B cell (primary cell): Measurements from ENCODE around the gene C2orf81. TPM values are rescaled to one million over a fixed set of nuclear protein-coding genes. Genes with fewer than 3 reads are reported as not detected.

Source experiments
- ATAC-seq: fragments of 200-7000 bp; cut with Tn5 transposase; one replicate; pipeline ENCODE4 v1.10.0; 2021; ENCODE audit warnings: low read depth, mild to moderate bottlenecking, moderate number of reproducible peaks, moderate library complexity
- CTCF ChIA-PET: fragments of 350-600 bp; sonication (Branson Sonifier 250); formaldehyde crosslinking; loops from one replicate; lab custom pipeline; 2021; ENCODE audit warnings: antibody characterized with exemption, inconsistent platforms; lab: Charles Lee
- POLR2A ChIA-PET: fragments of 350-600 bp; sonication (Branson Sonifier 250); formaldehyde crosslinking; loops from one replicate; lab custom pipeline; 2021; ENCODE audit warnings: antibody characterized with exemption; lab: Charles Lee
- DNase-seq: peaks from one replicate; pipeline ENCODE4 v3.0.0; 2013
- H2AFZ ChIP-seq: 2 replicates; pipeline ENCODE4 v1.6.1; 2012; ENCODE audit warnings: mild to moderate bottlenecking, low read depth, low read length; ENCODE audit not compliant: insufficient read depth, poor library complexity, severe bottlenecking
- H3K27ac ChIP-seq, 2 donors: 1 replicate in 1 of 2; 2 replicates in 1 of 2; pipeline ENCODE4 v1.5.1; 2012 to 2013; ENCODE audit warnings: low read length in 2 of 2, mild to moderate bottlenecking in 2 of 2, moderate library complexity in 1 of 2
- H3K27me3 ChIP-seq, 4 experiments: fragments of 200-600 bp in 1 of 4; sonication (generic) in 1 of 4; replicated peaks in 1 of 4; 1 replicate in 2 of 4; 2 replicates in 2 of 4; pipeline versions ENCODE4 v1.6.1 to v1.7.0; 2013 to 2016; ENCODE audit warnings: low read length in 3 of 4, mild to moderate bottlenecking in 2 of 4, mixed read lengths in 1 of 4, moderate library complexity in 1 of 4; ENCODE audit not compliant: insufficient read depth in 4 of 4, control insufficient read depth in 3 of 4; ENCODE audit errors: control extremely low read depth in 1 of 4
- H3K36me3 ChIP-seq, 2 experiments: replicated peaks in 1 of 2; 1 replicate in 1 of 2; 2 replicates in 1 of 2; pipeline versions ENCODE4 v1.6.1 to v1.7.1; 2013; ENCODE audit warnings: low read length in 1 of 2; ENCODE audit not compliant: insufficient read depth in 2 of 2, control insufficient read depth in 1 of 2; ENCODE audit errors: control extremely low read depth in 1 of 2, extremely low read depth in 1 of 2
- H3K4me1 ChIP-seq, 2 donors: fragments of 200-600 bp in 1 of 2; sonication (generic) in 1 of 2; 1 replicate in 1 of 2; 2 replicates in 1 of 2; pipeline versions ENCODE4 v1.5.1 to v1.6.1; 2013 to 2017; ENCODE audit warnings: low read length in 2 of 2; ENCODE audit not compliant: control insufficient read depth in 2 of 2, insufficient read depth in 2 of 2
- H3K4me2 ChIP-seq: replicated peaks from 2 replicates; pipeline ENCODE3; 2012; ENCODE audit warnings: mild to moderate bottlenecking, low read depth, low read length; ENCODE audit not compliant: poor library complexity, severe bottlenecking
- H3K4me3 ChIP-seq, 5 experiments: fragments of 200-600 bp in 1 of 5; sonication (generic) in 1 of 5; 1 replicate in 3 of 5; 2 replicates in 2 of 5; pipeline versions ENCODE4 v1.5.1 to v1.7.0; 2011 to 2016; ENCODE audit warnings: low read length in 4 of 5, mild to moderate bottlenecking in 4 of 5, low read depth in 2 of 5, control low read depth in 1 of 5, moderate library complexity in 1 of 5; ENCODE audit not compliant: insufficient read depth in 1 of 5; ENCODE audit errors: control extremely low read depth in 1 of 5, extremely low read depth in 1 of 5
- H3K79me2 ChIP-seq: fragments of 200-600 bp; sonication (generic); one replicate; pipeline ENCODE4 v1.6.0; 2016; ENCODE audit warnings: low read length; ENCODE audit not compliant: control insufficient read depth, insufficient read depth
- H3K9ac ChIP-seq: fragments of 200-600 bp; sonication (generic); 2 replicates; pipeline ENCODE4 v1.6.1; 2017; ENCODE audit warnings: mild to moderate bottlenecking, low read length, moderate library complexity
- H3K9me3 ChIP-seq, 3 donors: one replicate each; pipeline versions ENCODE4 v1.6.1 to v1.7.1; 2013; ENCODE audit warnings: low read length in 2 of 3; ENCODE audit not compliant: control insufficient read depth in 2 of 3, insufficient read depth in 1 of 3; ENCODE audit errors: control extremely low read depth in 1 of 3
- H4K20me1 ChIP-seq: 2 replicates; pipeline ENCODE4 v1.6.0; 2012; ENCODE audit warnings: mild to moderate bottlenecking, low read length; ENCODE audit not compliant: insufficient read depth, control insufficient read depth, poor library complexity, severe bottlenecking
- H3K27ac Mint-ChIP-seq: one replicate; pipeline ENCODE4 v1.8.0; 2021; ENCODE audit warnings: mixed read lengths
- H3K27me3 Mint-ChIP-seq: one replicate; pipeline ENCODE4 v1.8.0; 2021; ENCODE audit warnings: mixed read lengths
- H3K4me1 Mint-ChIP-seq: one replicate; pipeline ENCODE4 v1.8.0; 2021; ENCODE audit warnings: mixed read lengths
- H3K4me3 Mint-ChIP-seq: one replicate; pipeline ENCODE4 v1.8.0; 2021; ENCODE audit warnings: mixed read lengths
- H3K9me3 Mint-ChIP-seq: one replicate; pipeline ENCODE4 v1.8.0; 2022; ENCODE audit warnings: mixed read lengths; ENCODE audit not compliant: insufficient read depth
- CTCF ChIP-seq: fragments of 200-600 bp; IDR thresholded peaks from one replicate; pipeline ENCODE4 v1.8.0; 2022; ENCODE audit warnings: antibody characterized with exemption, mild to moderate bottlenecking
- EZH2 ChIP-seq: IDR thresholded peaks from 2 replicates; pipeline ENCODE4 v1.6.1; 2012; ENCODE audit warnings: borderline replicate concordance, low read depth, mild to moderate bottlenecking, moderate library complexity, low read length; ENCODE audit not compliant: insufficient read depth, poor library complexity, severe bottlenecking
- WGBS: methylation state at CpG from one replicate; pipeline ENCODE4 v1.1.5; 2013; ENCODE audit warnings: missing lambda C conversion rate; ENCODE audit not compliant: insufficient coverage; 5-methylcytosine and 5-hydroxymethylcytosine counted together
- intact Hi-C: fragments of 100-400 bp; cut with micrococcal nuclease; formaldehyde crosslinking; loops from one replicate; pipeline ENCODE4 v1.10.0; 2022
- polyA plus RNA-seq: library from polyadenylated mRNA; depleted of rRNA; stranded (reverse); fragments of >200 nt; gene quantifications from 2 replicates; pipeline ENCODE4 v1.2.3, GENCODE V29; 2012
- total RNA-seq, 2 donors: library from RNA; stranded (reverse); fragments of 120-200 nt in 1 of 2; gene quantifications; 1 replicate in 1 of 2; 2 replicates in 1 of 2; pipeline versions ENCODE4 v1.2.3 to v1.2.4, GENCODE V29; 2013 to 2022

The C2orf81 gene
- total and polyA plus RNA-seq, 2 donors (not counting 1 experiment from before 2014, with no cell fraction given): 5.4 to 8.6 TPM

DNA sequence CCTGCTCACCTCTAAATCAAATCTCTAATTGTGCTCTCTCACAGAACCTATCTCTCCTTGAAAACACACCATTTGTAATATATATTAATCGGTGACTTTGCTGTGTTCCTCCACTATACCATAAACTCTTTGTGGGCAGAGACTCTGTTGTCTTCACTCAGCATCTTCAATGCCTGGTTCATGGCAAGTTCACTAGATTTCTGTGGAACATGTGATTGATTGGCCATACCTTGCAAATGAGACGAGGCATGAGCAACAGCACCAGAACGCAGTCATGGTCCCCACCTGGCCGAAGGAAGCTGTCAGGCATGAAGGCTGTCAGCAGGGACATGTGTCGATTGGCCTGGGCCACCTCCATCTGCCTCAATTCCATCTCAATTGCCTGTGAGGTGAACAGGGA is 52.9 kb downstream of the C2orf81 start:
- Mint-ChIP-seq H3K9me3 (no peaks in the 10 kb centered on the region), H3K4me1 (no peaks in the 10 kb centered on the region), H3K27ac (no peak overlapping the region), H3K4me3 (no peak overlapping the region), H3K27me3 (no peaks in the 10 kb centered on the region)
- Histone ChIP-seq H3K36me3 (peaks cover 2 to 93% of the 10 kb centered on the region in 2 experiments), H3K79me2 (no peaks in the 10 kb centered on the region), H3K4me1 (no peaks in the 10 kb centered on the region), H3K27me3 (no peaks in the 10 kb centered on the region), H3K27ac (no peak overlapping the region), H2AFZ (no peak overlapping the region), H4K20me1 (peaks cover 5% of the 10 kb centered on the region), H3K9me3 (no peaks in the 10 kb centered on the region), H3K9ac (no peak overlapping the region), H3K4me2 (no peak overlapping the region), H3K4me3 (no peak overlapping the region)
- POLR2A ChIA-PET: no interaction called here
- ATAC-seq (no peak), DNase-seq (no peak)
- WGBS: 80% methylated on average over 1 of the region's 5 CpGs
- CTCF ChIA-PET: no interaction called here
- intact Hi-C loops: no loop called here
- no peak for TF ChIP-seq EZH2
- no peak for TF ChIP-seq CTCF

DNA sequence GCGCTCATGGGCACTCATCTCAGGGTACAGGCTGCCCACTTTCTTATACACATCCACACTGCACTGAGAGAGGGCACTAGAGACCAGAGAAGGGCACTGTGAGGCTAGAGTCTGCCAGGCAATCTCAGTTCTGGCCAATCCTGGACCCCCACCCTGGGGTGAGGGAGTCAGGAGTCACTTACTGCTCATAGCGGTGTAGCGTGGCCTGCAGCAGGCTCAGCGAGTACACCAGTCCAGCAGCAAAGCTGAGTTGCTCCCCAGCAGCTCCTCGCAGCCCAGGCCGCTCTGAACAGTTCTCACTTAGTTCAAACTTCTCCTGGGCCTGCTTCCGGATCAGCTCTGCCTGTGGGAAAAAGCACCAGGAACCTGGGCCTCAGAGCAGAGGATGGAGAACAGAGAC is 53.6 kb downstream of the C2orf81 start:
- H3K36me3 ChIP-seq: peaks cover 2 to 95% of the 10 kb centered on the region in 2 experiments
- WGBS: 96% methylated on average over 7 of the region's 7 CpGs
- H3K27ac ChIP-seq: no peak overlapping the region
- H3K9me3 ChIP-seq: no peaks in the 10 kb centered on the region
- no peaks in the 10 kb centered on the region for H3K9me3 Mint-ChIP-seq
- no peaks in the 10 kb centered on the region for H3K27me3 ChIP-seq
- no peak overlapping the region for H3K4me2 ChIP-seq
- intact Hi-C loops: no loop called here
- no peaks in the 10 kb centered on the region for H3K4me1 ChIP-seq
- no peak overlapping the region for H3K4me3 Mint-ChIP-seq
- no peak for TF ChIP-seq CTCF
- TF ChIP-seq EZH2: no peak
- DNase-seq (no peak), ATAC-seq (no peak)
- no peaks in the 10 kb centered on the region for H4K20me1 ChIP-seq
- POLR2A ChIA-PET: no interaction called here
- no peak overlapping the region for H3K27ac Mint-ChIP-seq
- H3K4me1 Mint-ChIP-seq: no peaks in the 10 kb centered on the region
- H2AFZ ChIP-seq: no peak overlapping the region
- no peaks in the 10 kb centered on the region for H3K79me2 ChIP-seq
- CTCF ChIA-PET: no interaction called here
- H3K9ac ChIP-seq: no peak overlapping the region
- H3K27me3 Mint-ChIP-seq: no peaks in the 10 kb centered on the region
- H3K4me3 ChIP-seq: no peak overlapping the region
